HG02973 (cell line): ENCODE measurements around the gene ANKRD13B.
"Not testable (repeated sequence)": the region's sequence is repeated elsewhere in the genome, so short reads cannot be mapped to it uniquely, and the experiment has no call there.

Source experiments
- ATAC-seq: cut with Tn5 transposase; IDR thresholded peaks from one replicate; pipeline ENCODE4 v1.9.1; 2021; ENCODE audit warnings: moderate library complexity; ENCODE audit not compliant: unreplicated experiment

Gene ANKRD13B

DNA sequence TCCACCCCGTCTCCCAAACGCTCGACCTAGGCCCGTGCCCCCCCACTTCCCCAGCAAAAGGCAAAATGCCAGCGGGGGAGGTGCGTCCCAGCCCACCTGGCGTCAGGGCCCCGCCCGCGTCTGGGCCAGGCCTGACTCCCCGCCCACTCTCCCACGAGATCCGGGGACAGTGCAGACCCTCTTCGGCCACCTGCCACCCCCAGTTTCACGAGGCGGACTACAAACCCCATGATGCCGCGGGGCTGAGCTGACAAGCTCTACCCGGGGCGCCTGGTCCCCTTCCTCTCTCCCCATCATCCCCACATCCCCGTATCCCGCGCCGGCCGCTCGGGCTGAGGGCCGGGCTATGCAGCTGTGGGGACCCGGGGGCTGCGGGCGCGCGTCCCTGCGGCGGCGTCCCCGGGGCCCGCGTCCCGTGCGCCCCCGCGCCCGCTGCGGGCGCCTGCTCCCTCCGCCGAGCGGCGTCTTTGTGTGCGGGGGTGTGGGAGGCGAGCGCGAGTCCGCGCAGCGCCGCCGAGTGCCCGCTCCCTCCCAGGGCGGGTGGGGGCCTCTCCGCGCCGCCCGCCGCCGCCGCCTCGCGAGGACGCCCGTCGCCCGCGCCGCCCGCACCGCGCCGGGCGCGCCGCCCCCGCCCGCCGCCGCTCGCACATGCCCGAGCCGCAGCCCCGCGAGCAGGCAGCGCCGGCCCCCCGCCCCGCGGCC is at the start of gene ANKRD13B:
ANKRD13B (plus strand) TSS at position 283 of the 702 bp plus-strand sequence. CDS start 490 bp downstream, outside the sequence.
- ATAC-seq: no peak

DNA sequence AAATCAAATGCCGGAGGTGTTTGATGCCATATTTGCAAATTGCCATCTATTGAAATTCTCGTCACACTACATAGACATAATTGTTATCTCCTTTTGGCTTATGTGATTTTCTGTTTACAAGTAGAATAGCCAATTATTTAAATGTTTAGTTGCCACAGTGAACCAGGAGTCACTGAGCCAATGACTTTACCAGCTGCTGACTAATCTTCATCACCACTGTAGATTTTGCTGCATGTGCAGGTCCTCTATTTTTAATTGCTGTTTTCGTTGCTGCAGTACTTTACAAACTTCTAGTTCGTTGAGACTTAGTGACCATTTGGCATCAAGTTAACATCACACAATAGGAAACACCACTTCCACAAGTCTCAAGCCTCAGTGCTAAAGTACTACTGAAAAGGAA is 48.9 kb upstream of the ANKRD13B start:
- no peak for ATAC-seq

DNA sequence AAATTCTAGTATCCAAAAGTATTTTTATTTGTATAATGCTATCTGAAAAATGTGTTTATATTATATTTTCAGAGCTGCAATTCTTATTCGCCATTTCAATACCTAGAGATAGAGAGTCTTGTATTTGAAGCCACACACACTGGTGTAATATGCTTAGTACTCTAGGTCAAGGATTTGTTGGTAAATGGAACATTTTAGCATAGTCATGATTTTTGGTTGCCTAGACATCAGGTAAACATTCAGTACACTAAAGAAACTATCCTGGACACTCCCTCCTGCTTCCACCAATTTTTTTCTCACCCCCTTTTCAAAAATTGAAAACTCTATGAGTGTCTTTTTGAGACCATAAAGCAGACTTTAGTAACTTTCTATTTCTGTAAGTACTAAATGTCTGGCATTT is 46.8 kb upstream of the ANKRD13B start:
- ATAC-seq: no peak

DNA sequence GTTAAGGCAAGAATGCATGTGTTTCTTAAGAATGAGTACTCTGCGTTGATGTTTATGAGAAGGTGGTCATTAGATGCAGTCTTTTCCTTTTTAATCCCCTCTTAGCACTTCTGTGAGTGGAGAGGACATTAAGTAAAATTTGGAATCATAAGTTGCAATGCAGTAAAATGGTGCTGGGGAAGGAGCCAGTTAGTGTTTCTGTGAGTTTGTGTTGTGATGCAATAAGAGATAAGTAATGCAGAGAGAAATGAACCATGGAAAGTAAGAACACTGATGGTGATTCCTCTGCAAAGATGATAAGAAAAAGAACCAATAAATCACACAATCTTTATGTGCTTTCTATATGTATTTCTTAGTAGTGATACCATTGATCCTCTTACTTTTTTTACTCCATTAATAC is 46.1 kb upstream of the ANKRD13B start:
- ATAC-seq: no peak

DNA sequence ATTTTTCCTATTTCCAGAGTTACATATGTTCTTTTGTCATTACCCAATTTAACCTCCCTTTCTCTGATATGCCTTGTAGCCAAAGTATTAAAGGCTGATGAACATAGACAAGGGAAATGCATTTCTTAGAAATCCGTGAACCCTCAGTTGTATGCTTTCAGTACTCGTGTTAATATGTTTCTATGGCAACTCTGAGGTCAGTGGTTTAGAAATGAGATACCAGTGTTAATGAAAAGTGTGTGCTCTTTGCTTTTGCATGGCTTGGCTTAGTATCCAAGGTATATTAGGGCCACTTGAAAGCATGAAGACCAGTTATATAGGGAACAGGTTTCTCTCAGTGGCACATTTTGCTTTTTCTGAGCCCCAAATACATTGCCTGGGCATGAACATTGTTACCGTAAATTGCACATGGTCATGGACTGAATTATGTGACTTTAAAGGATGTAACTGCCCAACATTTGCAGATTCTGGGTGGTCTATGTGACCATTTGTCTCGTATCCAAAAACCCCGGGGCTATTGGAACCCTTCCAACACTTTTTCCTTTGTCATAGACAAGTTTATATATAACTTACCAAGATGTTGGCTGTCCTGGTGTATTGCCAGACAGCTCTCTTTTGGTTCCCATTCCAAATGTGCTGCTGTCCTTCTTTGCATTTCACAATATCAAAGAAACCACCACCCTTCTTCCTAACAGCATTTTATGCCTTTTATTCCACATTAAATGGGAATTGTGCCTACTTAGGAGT is 43.6 kb upstream of the ANKRD13B start:
- no peak for ATAC-seq

DNA sequence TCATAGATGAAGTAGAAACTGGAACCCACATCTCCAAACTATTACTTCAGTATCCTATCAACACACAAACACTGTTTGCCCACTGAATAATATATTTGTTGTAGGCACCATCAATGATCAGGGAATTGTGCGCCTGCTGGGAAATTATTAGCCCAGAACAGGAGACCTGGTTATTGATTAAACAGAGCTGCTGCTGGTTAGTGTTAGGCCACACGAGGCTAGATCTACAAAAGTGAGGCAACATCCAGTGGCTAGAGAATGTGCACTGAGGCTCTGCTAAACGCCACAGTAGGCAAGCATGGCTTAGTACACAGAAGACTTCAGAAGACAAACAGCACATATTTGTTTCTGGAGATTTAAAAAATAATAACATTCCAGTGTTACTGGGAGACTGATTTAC is 37.1 kb upstream of the ANKRD13B start:
- no peak for ATAC-seq

DNA sequence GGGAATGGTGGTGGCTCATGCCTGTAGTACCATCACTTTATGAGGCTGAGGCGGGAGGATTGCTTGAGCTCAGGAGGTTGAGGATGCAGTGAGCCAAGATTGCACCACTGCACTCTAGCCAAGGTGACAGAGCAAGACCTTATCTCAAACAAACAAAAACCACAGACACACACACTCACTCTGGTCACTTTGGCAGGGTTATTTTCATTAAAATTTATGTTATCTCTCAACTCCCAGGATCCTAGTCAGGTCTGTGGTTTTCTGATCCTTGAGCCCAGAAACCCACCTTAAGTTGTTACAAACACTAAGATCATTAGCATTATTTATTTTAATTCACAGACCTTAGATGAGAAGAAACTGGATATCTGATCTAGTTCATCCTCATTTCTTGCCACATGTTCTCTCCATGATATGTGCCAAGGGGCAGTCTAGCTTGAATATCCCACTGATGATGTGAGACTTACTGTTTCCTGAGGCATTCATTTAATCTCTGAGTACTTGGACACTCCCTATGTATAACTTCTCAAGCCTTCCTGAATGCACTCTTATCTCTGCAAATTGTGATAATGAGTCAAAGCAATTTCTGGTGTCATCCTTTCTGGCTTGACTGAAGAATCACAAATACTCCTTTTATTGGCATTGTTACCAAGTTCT is 35.7 kb upstream of the ANKRD13B start:
- no peak for ATAC-seq

DNA sequence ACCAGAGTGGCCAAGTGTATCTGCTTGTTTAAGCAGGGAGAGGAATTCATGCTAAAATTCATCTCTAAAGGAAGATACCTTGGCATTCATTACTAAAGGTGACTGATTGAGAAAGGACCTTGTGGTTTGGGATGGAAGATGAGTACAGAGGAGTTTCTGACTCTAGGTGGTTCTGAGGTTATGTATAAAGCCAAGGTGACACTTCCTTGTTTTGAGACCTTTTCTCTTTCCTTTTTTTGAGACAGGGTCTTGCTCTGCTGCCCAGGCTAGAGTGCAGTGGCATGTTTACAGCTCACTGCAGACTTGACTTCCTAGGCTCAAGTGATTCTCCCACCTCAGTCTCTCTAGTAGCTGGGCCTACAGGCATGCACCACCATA is 35.2 kb upstream of the ANKRD13B start:
- no peak for ATAC-seq

DNA sequence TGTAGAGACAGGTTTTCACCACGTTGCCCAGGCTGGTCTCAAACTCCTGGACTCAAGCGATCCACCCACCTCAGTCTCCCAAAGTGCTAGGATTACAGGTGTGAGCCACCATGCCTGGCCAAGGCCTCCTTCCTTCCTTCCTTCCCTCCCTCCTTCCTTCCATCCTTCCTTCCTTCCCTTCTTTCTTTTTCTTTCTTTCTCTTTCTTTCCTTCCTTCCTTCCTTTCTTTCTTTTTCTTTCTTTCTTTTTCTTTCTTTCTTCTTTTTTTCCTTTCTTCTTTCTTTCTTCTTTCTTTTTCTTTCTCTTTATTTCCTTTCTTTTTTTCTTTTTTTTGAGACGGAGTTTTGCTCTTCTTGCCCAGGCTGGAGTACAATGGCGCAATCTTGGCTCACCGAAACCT is 34.8 kb upstream of the ANKRD13B start:
- not testable (repeated sequence) for ATAC-seq

DNA sequence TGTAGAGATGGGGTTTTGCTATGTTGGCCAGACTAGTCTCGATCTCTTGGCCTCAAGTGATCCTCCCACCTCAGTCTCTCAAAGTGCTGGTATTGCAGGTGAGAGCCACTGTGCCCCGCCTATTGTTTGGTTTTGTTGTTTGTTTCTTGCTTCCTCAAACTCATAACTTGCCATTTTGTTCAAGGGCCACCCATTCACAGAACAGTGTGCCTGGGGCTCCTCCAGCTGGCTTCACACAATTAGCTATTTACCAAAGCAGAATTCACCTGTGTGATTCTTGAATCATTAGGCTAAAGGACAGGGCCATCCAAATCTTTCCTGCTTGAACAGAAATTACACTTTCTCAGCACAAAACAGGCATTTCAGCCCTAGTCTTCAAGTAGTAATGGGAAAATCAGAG is 33.3 kb upstream of the ANKRD13B start:
- no peak for ATAC-seq

DNA sequence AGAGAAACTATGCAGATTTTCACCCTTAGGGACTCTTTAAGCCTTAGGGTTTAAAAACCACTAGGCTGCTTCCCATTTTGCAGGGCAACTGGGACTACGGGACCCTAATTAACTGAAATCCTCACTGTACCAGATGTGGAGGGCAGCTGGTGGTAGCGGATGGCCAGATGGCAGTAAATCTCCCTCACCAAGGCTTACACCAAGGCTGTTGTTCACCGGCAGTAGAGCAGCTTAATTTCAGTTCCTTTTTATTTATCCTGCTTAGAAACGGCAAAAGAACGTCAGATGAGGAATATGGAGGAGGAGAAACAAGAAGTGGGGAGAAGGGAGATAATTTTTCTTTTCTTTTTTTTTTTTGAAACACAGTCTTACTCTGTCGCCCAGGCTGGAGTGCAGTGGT is 32.6 kb upstream of the ANKRD13B start:
- ATAC-seq: no peak

DNA sequence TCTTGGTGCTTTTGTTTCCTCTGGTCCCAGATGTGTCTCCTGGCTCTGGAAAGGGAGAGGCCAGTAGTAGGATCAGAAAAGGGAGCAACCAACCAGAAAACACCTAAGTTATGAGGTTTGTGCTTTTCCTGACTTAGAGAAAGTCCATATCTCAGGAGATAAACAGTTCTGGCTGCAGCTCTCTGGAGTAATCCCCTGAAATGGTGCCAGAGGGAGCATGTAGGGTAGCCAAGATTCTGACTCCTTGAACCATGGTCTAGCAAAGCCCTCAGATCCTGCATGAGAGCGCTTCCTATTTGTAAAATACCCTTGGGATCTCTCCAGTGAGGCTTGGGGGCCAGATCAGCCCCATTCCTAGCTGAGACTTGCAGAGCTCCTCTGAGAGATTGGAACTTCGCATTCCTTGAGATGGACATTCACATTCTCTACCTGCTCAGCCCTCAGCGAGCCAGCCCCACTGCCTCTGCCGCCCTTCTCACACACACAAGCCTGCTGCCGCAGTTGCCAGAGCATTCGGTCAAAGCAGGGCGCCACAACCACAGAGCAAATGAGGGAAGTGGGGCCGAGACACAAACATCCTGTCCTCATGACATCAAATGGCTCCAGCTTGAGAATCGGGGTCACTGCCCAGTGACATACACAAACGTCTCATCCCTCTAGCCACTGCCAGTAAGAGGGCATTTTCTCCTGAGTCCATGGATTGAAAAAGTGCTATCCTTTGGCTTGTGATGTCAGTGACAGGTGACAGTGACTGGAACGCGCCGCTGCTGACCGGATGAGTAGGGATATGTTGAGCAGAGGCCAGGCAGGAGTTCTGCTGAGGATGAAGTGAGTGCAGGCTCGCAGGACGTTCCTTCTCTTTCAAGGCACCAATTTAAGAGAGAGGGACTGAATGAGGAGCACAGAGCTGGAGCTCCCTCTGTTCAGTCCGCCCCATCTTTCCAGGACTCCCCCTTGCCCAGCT is 31.1 kb upstream of the ANKRD13B start:
- ATAC-seq: no peak

DNA sequence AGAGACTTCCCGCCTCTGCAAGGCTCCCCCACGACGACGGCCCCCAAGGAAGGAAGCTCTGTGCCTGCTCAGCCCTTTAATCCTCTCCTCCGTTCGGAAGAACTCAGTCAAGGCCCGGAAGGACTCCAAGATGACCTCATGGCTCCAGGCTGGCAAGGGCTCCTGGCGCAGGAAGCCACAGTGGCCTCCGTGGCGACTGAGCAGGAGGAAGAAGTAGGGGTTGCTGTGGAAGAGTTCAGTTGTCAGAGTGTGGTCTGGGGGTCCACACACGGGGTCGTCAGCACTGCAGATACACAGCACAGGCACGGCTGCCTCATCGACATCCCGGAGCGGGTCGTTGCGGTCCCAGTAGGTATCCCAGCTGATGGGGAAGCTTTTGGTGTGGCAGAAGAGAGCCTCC is 30.3 kb upstream of the ANKRD13B start:
- ATAC-seq: no peak

DNA sequence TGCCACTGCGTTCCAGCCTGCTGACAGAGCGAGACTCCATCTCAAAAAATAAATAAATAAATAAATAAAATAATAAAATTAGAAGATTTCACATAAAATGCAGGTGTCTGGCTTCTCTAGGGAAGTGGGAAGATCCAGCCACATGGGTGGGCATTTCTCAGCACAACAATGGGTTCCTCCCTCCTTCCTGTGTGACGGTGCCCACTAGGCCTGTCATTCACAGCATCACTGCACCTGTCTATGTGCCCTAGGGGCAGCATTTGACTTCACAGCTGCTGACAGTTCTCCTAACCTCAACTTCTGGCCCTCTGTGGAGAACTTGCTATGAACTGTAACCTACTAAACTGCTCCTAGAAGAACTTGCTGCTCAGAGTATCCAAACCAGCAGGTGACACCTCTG is 29.1 kb upstream of the ANKRD13B start:
- ATAC-seq: no peak

DNA sequence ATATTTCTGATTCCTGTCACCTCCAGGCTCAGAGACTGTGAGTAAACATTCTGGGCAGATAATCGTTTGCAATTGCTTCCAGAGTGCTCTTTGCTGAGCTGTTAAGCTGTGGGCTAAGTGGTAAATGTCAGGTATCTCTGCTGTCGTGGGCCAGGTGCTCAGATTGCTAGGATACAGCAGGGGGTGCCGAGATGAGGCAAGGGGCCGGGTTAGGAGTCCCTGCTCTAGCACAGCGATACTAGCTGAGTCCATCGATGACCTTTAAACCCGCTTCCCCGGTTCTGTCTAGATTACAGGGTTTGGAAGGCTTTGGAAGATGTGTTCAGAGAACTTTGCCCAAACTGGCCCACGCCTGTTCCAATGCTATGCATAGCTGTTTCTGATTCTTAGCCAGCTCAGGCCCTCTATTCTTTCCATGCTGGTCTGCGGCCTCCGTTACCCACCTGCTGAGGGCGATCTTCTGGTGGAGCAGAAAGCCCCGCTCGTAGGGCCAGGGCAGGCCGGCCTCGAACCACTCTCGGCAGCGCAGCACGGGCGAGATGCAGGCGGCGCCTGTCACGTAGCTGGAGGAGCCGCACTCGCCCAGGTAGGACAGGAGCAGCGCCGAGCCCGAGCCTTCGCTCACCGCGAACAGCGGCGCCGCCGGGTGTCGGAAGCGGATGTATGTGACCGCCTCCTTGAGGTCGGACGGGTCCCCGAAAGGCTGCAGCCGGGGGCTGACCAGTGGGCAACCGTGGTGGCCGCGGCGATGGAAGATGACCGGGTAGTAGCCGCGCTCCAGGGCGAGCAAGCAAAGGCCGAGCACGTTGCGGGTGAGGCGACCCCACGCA is 27.1 kb upstream of the ANKRD13B start:
- ATAC-seq: no peak

DNA sequence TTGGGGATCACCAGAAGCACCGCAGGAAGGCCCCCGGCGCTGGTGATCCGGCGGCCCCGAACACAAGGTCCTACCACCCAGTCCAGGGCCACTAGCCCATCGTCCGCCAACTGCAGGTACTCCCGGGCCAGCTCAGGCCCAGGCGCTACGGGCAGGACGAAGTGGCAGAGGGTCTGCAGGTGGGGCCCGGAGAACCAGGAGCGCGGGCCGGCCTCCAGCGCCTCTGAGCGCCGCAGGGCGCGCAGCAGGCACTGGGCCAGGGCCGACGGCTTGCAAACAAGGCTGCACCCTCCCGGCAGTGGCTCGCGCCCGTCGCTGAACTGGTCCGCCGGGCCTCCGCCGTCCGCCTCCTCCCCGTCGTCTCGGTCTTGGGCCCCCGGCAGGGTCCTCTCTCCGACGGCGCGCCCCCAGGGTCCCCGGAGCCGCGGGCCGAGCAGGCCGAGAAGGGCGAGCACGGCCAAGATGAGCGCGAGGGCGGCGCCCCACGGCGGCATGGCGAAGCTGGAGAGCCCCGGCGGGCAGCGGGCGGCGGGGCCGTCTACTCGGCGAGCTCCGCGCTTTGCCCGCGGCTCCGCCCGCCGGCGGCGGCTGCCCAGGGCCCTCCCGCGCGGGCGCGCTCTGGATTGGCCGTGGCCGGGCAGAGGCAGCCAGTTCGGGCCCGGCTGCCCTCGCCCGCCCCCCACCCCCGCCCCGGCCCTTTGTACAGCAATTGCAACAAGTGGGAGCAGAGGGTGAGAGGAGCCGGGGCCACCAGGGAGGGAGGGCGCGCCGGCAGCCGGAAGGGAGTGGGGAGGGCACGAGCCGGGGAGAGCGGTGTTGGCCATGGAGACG is 26.2 kb upstream of the ANKRD13B start, which contains the start of gene ABHD15:
ABHD15 (minus strand) TSS at position 565 of the 831 bp plus-strand sequence; CDS start at position 494, 71 bp downstream.
- peak; percentile 29 for ATAC-seq

DNA sequence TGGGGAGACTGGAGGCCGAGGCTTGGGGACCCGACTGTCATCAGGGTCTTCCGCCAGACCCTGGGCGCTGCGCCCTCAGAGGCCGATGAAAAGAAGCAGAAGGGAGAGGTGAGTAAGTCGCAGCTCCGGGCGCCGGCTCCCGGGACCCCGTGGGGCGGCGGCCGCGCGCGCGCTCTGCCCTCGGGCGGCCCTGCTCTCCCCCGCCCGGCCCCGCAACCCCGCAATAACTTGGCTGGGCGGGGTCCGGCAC is 25.7 kb upstream of the ANKRD13B start:
- peak; percentile 7 for ATAC-seq

DNA sequence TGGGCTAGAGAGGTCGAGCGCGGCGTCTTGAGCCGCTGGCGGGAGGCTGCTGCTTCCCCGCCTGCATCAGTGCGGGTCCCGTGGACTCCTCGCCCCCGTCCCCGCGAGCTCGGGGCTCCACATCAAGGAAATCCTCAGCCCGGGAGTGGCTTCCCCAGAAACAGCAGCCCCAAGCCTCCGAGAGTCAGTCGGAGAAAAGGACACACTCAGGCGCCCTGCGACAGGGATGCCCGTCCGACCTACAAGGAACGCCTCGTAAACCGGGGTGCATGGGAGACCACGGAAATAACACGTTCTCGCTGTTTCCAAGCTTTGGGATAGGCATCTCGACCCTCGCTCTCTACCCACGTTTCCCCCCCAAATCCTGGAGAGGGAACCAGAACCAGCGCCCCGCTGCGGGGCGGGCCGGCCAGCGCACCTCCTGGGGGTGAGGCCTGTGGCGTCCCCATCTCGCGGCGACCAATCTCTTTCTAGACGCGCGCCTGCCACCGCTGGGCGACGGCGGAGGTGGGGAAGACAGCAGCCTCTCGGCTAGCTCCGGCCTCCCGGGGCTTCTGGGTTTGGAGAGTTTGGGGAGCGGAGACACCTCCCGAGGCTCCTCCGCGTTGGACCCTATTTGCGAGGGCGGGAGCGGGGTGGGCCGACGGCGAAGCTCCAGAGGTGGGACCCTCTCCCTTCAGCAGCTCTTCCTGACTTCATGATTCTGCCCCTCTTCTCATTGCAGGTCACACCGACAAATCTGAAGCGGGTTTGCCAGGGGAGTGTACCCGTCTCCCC is 25.2 kb upstream of the ANKRD13B start:
- ATAC-seq: peak; percentile 38
